ENCODE data around the gene DCDC2.
"Not testable (repeated sequence)": the region's sequence is repeated elsewhere in the genome, so short reads cannot be mapped to it uniquely, and the experiment has no call there.

The DCDC2 gene

GRCh38 chr6:24238700-24239099, 119.2 kb downstream of the DCDC2 start:
- Mint-ChIP-seq H3K9me3 (no peaks in the 10 kb centered on the region), H3K4me3 (no peak overlapping the region)

GRCh38 chr6:24236779-24237178, 121.1 kb downstream of the DCDC2 start:
- H3K4me3 Mint-ChIP-seq; H3K36me3 Mint-ChIP-seq (ENCODE audit: low read depth); H3K4me1 Mint-ChIP-seq (ENCODE audit: low read depth); H3K9me3 Mint-ChIP-seq; H3K27ac Mint-ChIP-seq: not testable (repeated sequence)
- peaks cover 27% of the 10 kb centered on the region for H3K27me3 Mint-ChIP-seq

More at GRCh38 chr6:24238700-24239099, 119.2 kb downstream of the DCDC2 start:
- H3K36me3 Mint-ChIP-seq (ENCODE audit: low read depth), result no peaks in the 10 kb centered on the region
- H3K27me3 Mint-ChIP-seq, result peaks cover 20% of the 10 kb centered on the region
- no peaks in the 10 kb centered on the region for H3K4me1 Mint-ChIP-seq (ENCODE audit: low read depth)
- H3K27ac Mint-ChIP-seq, result no peak overlapping the region

GRCh38 chr6:24233813-24234442, 123.9 kb downstream of the DCDC2 start:
- no peaks in the 10 kb centered on the region for H3K9me3 Mint-ChIP-seq
- no peaks in the 10 kb centered on the region for H3K36me3 Mint-ChIP-seq (ENCODE audit: low read depth)
- no peak overlapping the region for H3K4me3 Mint-ChIP-seq
- peaks cover 33% of the 10 kb centered on the region for H3K27me3 Mint-ChIP-seq
- H3K4me1 Mint-ChIP-seq (ENCODE audit: low read depth), result peaks cover 5% of the 10 kb centered on the region
- H3K27ac Mint-ChIP-seq, result no peak overlapping the region

- peaks cover 45% of the 10 kb centered on the region for H3K27me3 Mint-ChIP-seq
- H3K27ac Mint-ChIP-seq, result no peak overlapping the region
- peaks cover 13% of the 10 kb centered on the region for H3K4me1 Mint-ChIP-seq (ENCODE audit: low read depth)
- no peaks in the 10 kb centered on the region for H3K36me3 Mint-ChIP-seq (ENCODE audit: low read depth)
- H3K4me3 Mint-ChIP-seq, result no peak overlapping the region
- no peaks in the 10 kb centered on the region for H3K9me3 Mint-ChIP-seq
These were observed 126.4 kb downstream of the DCDC2 start for GRCh38 chr6:24231438-24231977.

- Mint-ChIP-seq H3K9me3 (no peaks in the 10 kb centered on the region), H3K36me3 (ENCODE audit: low read depth) (no peaks in the 10 kb centered on the region), H3K27ac (no peak overlapping the region), H3K4me1 (ENCODE audit: low read depth) (peaks cover 13% of the 10 kb centered on the region), H3K27me3 (peaks cover 47% of the 10 kb centered on the region), H3K4me3 (no peak overlapping the region)
These were observed 128.0 kb downstream of the DCDC2 start for GRCh38 chr6:24229696-24230405.

GRCh38 chr6:24228681-24229255, 129.1 kb downstream of the DCDC2 start:
- H3K27me3 Mint-ChIP-seq, result peaks cover 52% of the 10 kb centered on the region
- no peak overlapping the region for H3K4me3 Mint-ChIP-seq
- no peaks in the 10 kb centered on the region for H3K9me3 Mint-ChIP-seq
- no peak overlapping the region for H3K27ac Mint-ChIP-seq
- H3K36me3 Mint-ChIP-seq (ENCODE audit: low read depth), result no peaks in the 10 kb centered on the region
- H3K4me1 Mint-ChIP-seq (ENCODE audit: low read depth), result peaks cover 13% of the 10 kb centered on the region

- no peaks in the 10 kb centered on the region for H3K36me3 Mint-ChIP-seq (ENCODE audit: low read depth)
- H3K27me3 Mint-ChIP-seq, result peaks cover 52% of the 10 kb centered on the region
- peaks cover 13% of the 10 kb centered on the region for H3K4me1 Mint-ChIP-seq (ENCODE audit: low read depth)
- H3K9me3 Mint-ChIP-seq, result no peaks in the 10 kb centered on the region
- H3K4me3 Mint-ChIP-seq, result no peak overlapping the region
- H3K27ac Mint-ChIP-seq, result no peak overlapping the region
These were observed 129.7 kb downstream of the DCDC2 start for GRCh38 chr6:24228123-24228522.

GRCh38 chr6:24227556-24227955, 130.3 kb downstream of the DCDC2 start:
- Mint-ChIP-seq H3K4me3 (no peak overlapping the region), H3K4me1 (ENCODE audit: low read depth) (peaks cover 13% of the 10 kb centered on the region), H3K9me3 (no peaks in the 10 kb centered on the region), H3K27me3 (peaks cover 46% of the 10 kb centered on the region), H3K36me3 (ENCODE audit: low read depth) (no peaks in the 10 kb centered on the region), H3K27ac (no peak overlapping the region)

- H3K36me3 Mint-ChIP-seq (ENCODE audit: low read depth), result no peaks in the 10 kb centered on the region
These were observed 131.3 kb downstream of the DCDC2 start for GRCh38 chr6:24226541-24226940.

GRCh38 chr6:24225838-24226237, 132.0 kb downstream of the DCDC2 start:
- Mint-ChIP-seq H3K27ac (no peak overlapping the region), H3K9me3 (no peaks in the 10 kb centered on the region), H3K27me3 (peaks cover 44% of the 10 kb centered on the region), H3K36me3 (ENCODE audit: low read depth) (no peaks in the 10 kb centered on the region), H3K4me1 (ENCODE audit: low read depth) (peaks cover 13% of the 10 kb centered on the region), H3K4me3 (no peak overlapping the region)

More at GRCh38 chr6:24226541-24226940, 131.3 kb downstream of the DCDC2 start:
- Mint-ChIP-seq H3K4me3 (no peak overlapping the region), H3K27me3 (peaks cover 46% of the 10 kb centered on the region), H3K4me1 (ENCODE audit: low read depth) (peaks cover 13% of the 10 kb centered on the region), H3K27ac (no peak overlapping the region), H3K9me3 (no peaks in the 10 kb centered on the region)

GRCh38 chr6:24223115-24223919, 134.5 kb downstream of the DCDC2 start:
- Mint-ChIP-seq H3K27ac (no peak overlapping the region), H3K9me3 (no peaks in the 10 kb centered on the region), H3K4me1 (ENCODE audit: low read depth) (peaks cover 2% of the 10 kb centered on the region), H3K36me3 (ENCODE audit: low read depth) (no peaks in the 10 kb centered on the region), H3K4me3 (no peak overlapping the region), H3K27me3 (peaks cover 40% of the 10 kb centered on the region)

- Mint-ChIP-seq H3K4me3 (no peak overlapping the region), H3K27me3 (peaks cover 17% of the 10 kb centered on the region)
These were observed 138.2 kb downstream of the DCDC2 start for GRCh38 chr6:24219670-24220069.

GRCh38 chr6:24214984-24215383, 142.9 kb downstream of the DCDC2 start:
- no peaks in the 10 kb centered on the region for H3K4me1 Mint-ChIP-seq (ENCODE audit: low read depth)
- H3K9me3 Mint-ChIP-seq, result no peaks in the 10 kb centered on the region
- no peaks in the 10 kb centered on the region for H3K27me3 Mint-ChIP-seq
- H3K4me3 Mint-ChIP-seq, result no peak overlapping the region
- no peaks in the 10 kb centered on the region for H3K36me3 Mint-ChIP-seq (ENCODE audit: low read depth)
- H3K27ac Mint-ChIP-seq, result no peak overlapping the region

More at GRCh38 chr6:24219670-24220069, 138.2 kb downstream of the DCDC2 start:
- no peaks in the 10 kb centered on the region for H3K36me3 Mint-ChIP-seq (ENCODE audit: low read depth)
- no peak overlapping the region for H3K27ac Mint-ChIP-seq
- H3K9me3 Mint-ChIP-seq, result no peaks in the 10 kb centered on the region
- H3K4me1 Mint-ChIP-seq (ENCODE audit: low read depth), result no peaks in the 10 kb centered on the region

- no peak overlapping the region for H3K27ac Mint-ChIP-seq
- no peaks in the 10 kb centered on the region for H3K36me3 Mint-ChIP-seq (ENCODE audit: low read depth)
- no peaks in the 10 kb centered on the region for H3K4me1 Mint-ChIP-seq (ENCODE audit: low read depth)
- H3K4me3 Mint-ChIP-seq, result no peak overlapping the region
- H3K9me3 Mint-ChIP-seq, result no peaks in the 10 kb centered on the region
- peaks cover 6% of the 10 kb centered on the region for H3K27me3 Mint-ChIP-seq
These were observed 150.4 kb downstream of the DCDC2 start for GRCh38 chr6:24207413-24207812.
